Measurements from ENCODE around the gene INSR.
"Not testable (repeated sequence)": the region's sequence is repeated elsewhere in the genome, so short reads cannot be mapped to it uniquely, and the experiment has no call there.

The INSR gene

GRCh38 chr19:7177926-7178325, 116.3 kb downstream of the INSR start:
- ATAC-seq (no peak), DNase-seq (no peak)
- H3K27ac Mint-ChIP-seq, result no peak overlapping the region
- peaks cover 21% of the 10 kb centered on the region for H3K27me3 Mint-ChIP-seq
- H3K9me3 Mint-ChIP-seq, result no peaks in the 10 kb centered on the region
- peaks cover 23% of the 10 kb centered on the region for H3K4me1 Mint-ChIP-seq
- no peak overlapping the region for H3K4me3 Mint-ChIP-seq

- Mint-ChIP-seq H3K27me3 (peaks cover 21% of the 10 kb centered on the region), H3K4me1 (peaks cover 20% of the 10 kb centered on the region), H3K9me3 (no peaks in the 10 kb centered on the region), H3K4me3 (no peak overlapping the region), H3K27ac (no peak overlapping the region)
- no peak for ATAC-seq
- no peak for DNase-seq
Observed at GRCh38 chr19:7176792-7177191, 117.4 kb downstream of the INSR start.

GRCh38 chr19:7172794-7173193, 121.4 kb downstream of the INSR start:
- Mint-ChIP-seq H3K27me3 (peaks cover 11% of the 10 kb centered on the region), H3K4me3 (no peak overlapping the region), H3K4me1 (no peaks in the 10 kb centered on the region), H3K27ac (no peak overlapping the region), H3K9me3 (peaks cover 12 to 18% of the 10 kb centered on the region in 2 donors)
- ATAC-seq (no peak), DNase-seq (no peak)

GRCh38 chr19:7170983-7171382, 123.2 kb downstream of the INSR start:
- Mint-ChIP-seq H3K4me3 (no peak overlapping the region), H3K4me1 (no peaks in the 10 kb centered on the region)
- no peak for ATAC-seq

GRCh38 chr19:7168941-7169340, 125.3 kb downstream of the INSR start:
- ATAC-seq, result no peak
- Mint-ChIP-seq H3K27me3 (no peaks in the 10 kb centered on the region), H3K27ac (no peak overlapping the region), H3K9me3 (peaks cover 12 to 18% of the 10 kb centered on the region in 2 donors), H3K4me3 (no peak overlapping the region), H3K4me1 (no peaks in the 10 kb centered on the region)
- no peak for DNase-seq

More at GRCh38 chr19:7170983-7171382, 123.2 kb downstream of the INSR start:
- Mint-ChIP-seq H3K27ac (no peak overlapping the region), H3K9me3 (peaks cover 12 to 18% of the 10 kb centered on the region in 2 donors), H3K27me3 (no peaks in the 10 kb centered on the region)
- no peak for DNase-seq

- H3K27me3 Mint-ChIP-seq, result no peaks in the 10 kb centered on the region
- H3K27ac Mint-ChIP-seq, result no peak overlapping the region
- no peaks in the 10 kb centered on the region for H3K4me1 Mint-ChIP-seq
- H3K4me3 Mint-ChIP-seq, result no peak overlapping the region
- no peaks in the 10 kb centered on the region for H3K9me3 Mint-ChIP-seq
- ATAC-seq (no peak), DNase-seq (no peak)
Observed at GRCh38 chr19:7161292-7161691, 132.9 kb downstream of the INSR start.

GRCh38 chr19:7159105-7159933, 134.9 kb downstream of the INSR start:
- no peak for DNase-seq
- Mint-ChIP-seq H3K27ac (no peak overlapping the region), H3K4me1 (no peaks in the 10 kb centered on the region), H3K27me3 (no peaks in the 10 kb centered on the region), H3K4me3 (no peak overlapping the region), H3K9me3 (no peaks in the 10 kb centered on the region)
- no peak for ATAC-seq

- peak overlapping the region; percentile 7 to 41 for H3K27ac Mint-ChIP-seq
- ATAC-seq (peak; percentile 40), DNase-seq (no peak)
- peaks cover 6% of the 10 kb centered on the region in 2 donors for H3K9me3 Mint-ChIP-seq
- H3K4me3 Mint-ChIP-seq, result no peak overlapping the region
- no peaks in the 10 kb centered on the region for H3K27me3 Mint-ChIP-seq
- no peaks in the 10 kb centered on the region for H3K4me1 Mint-ChIP-seq
Observed at GRCh38 chr19:7153022-7153421, 141.2 kb downstream of the INSR start.

- Mint-ChIP-seq H3K9me3 (peaks cover 6% of the 10 kb centered on the region in 2 donors), H3K4me3 (no peak overlapping the region), H3K27me3 (no peaks in the 10 kb centered on the region), H3K27ac (no peak overlapping the region), H3K4me1 (no peaks in the 10 kb centered on the region)
- ATAC-seq, result peak; percentile 31
- DNase-seq, result peak in 1 of 2 donors; percentile 13
Observed at GRCh38 chr19:7152568-7152967, 141.6 kb downstream of the INSR start.

GRCh38 chr19:7149956-7150705, 144.1 kb downstream of the INSR start:
- no peak for DNase-seq
- ATAC-seq, result no peak
- Mint-ChIP-seq H3K4me3 (no peak overlapping the region), H3K27me3 (no peaks in the 10 kb centered on the region), H3K27ac (no peak overlapping the region), H3K4me1 (no peaks in the 10 kb centered on the region), H3K9me3 (peaks cover 6% of the 10 kb centered on the region in 2 donors)

GRCh38 chr19:7147119-7147675, 147.0 kb downstream of the INSR start:
- H3K27ac Mint-ChIP-seq, ATAC-seq, H3K9me3 Mint-ChIP-seq, H3K4me1 Mint-ChIP-seq, H3K4me3 Mint-ChIP-seq, H3K27me3 Mint-ChIP-seq: not testable (repeated sequence)
- peak in 1 of 2 donors; percentile 21 for DNase-seq

- H3K4me1 Mint-ChIP-seq, ATAC-seq, DNase-seq, H3K27ac Mint-ChIP-seq, H3K4me3 Mint-ChIP-seq, H3K9me3 Mint-ChIP-seq, H3K27me3 Mint-ChIP-seq: not testable (repeated sequence)
Observed at GRCh38 chr19:7146086-7146485, 148.1 kb downstream of the INSR start.

- H3K9me3 Mint-ChIP-seq, result no peaks in the 10 kb centered on the region
Observed at GRCh38 chr19:7145494-7145893, 148.7 kb downstream of the INSR start.

GRCh38 chr19:7142771-7143170, 151.4 kb downstream of the INSR start:
- no peaks in the 10 kb centered on the region for H3K4me1 Mint-ChIP-seq
- H3K9me3 Mint-ChIP-seq, result peaks cover 0 to 7% of the 10 kb centered on the region in 2 donors
- no peak overlapping the region for H3K4me3 Mint-ChIP-seq
- no peak overlapping the region for H3K27ac Mint-ChIP-seq
- no peak for DNase-seq
- H3K27me3 Mint-ChIP-seq, result no peaks in the 10 kb centered on the region
- ATAC-seq, result no peak

More at GRCh38 chr19:7145494-7145893, 148.7 kb downstream of the INSR start:
- H3K27me3 Mint-ChIP-seq, result no peaks in the 10 kb centered on the region
- no peak overlapping the region for H3K4me3 Mint-ChIP-seq
- no peak for ATAC-seq
- no peaks in the 10 kb centered on the region for H3K4me1 Mint-ChIP-seq
- no peak for DNase-seq
- no peak overlapping the region for H3K27ac Mint-ChIP-seq

- Mint-ChIP-seq H3K4me3 (no peak overlapping the region), H3K4me1 (no peaks in the 10 kb centered on the region), H3K27ac (no peak overlapping the region), H3K27me3 (no peaks in the 10 kb centered on the region), H3K9me3 (peaks cover 0 to 7% of the 10 kb centered on the region in 2 donors)
- ATAC-seq, result no peak
- no peak for DNase-seq
Observed at GRCh38 chr19:7140137-7140536, 154.1 kb downstream of the INSR start.

- DNase-seq (no peak), ATAC-seq (no peak)
- Mint-ChIP-seq H3K27ac (no peak overlapping the region), H3K4me1 (no peaks in the 10 kb centered on the region), H3K27me3 (no peaks in the 10 kb centered on the region), H3K4me3 (no peak overlapping the region), H3K9me3 (peaks cover 0 to 7% of the 10 kb centered on the region in 2 donors)
Observed at GRCh38 chr19:7139095-7139494, 155.1 kb downstream of the INSR start.
